CD4-positive, alpha-beta T cell treated with Interleukin-21 for 1 hour (primary cell): ENCODE data around the gene ALDOA.
"Not testable (repeated sequence)": the region's sequence is repeated elsewhere in the genome, so short reads cannot be mapped to it uniquely, and the experiment has no call there.

Experiments used
- DNase-seq: peaks from one replicate; pipeline ENCODE4 v3.0.0-alpha.2; 2020

ALDOA gene

DNA sequence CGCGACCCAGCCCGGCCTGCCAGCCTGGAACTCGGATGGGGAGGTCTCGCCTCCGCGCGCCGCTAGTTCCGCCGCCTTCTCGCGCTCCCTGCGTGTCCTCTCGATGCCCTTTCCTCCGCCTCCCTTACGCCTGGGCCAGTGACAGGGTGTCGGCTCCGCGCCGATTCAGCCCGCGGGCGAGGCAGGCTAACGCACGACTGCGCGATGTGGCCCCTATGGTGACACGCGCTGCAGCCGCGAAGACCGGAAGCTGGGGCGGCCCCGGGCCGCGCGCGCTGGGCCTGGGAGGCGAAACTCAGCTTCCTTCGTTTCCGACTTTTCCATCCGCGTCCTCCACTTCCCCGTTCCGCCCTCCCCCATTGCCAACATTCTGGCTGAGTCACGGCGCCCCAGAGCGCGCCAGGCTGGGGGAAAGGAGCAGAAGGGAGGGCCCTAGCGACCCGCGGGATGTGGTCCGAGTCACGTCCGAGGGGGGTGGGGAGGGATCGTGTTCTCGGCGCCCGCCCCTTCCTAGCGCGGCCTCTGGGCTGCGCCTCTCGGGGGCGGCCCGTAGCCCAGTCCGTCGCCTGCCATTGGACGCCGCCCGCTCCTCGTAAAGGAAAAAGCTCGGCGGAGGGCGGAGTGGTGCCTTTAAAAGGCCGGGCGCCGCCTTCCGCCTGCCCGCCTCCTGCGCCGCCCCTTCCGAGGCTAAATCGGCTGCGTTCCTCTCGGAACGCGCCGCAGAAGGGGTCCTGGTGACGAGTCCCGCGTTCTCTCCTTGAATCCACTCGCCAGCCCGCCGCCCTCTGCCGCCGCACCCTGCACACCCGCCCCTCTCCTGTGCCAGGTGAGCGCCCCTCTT, at the start of gene ALDOA:
ALDOA (plus strand) TSS at position 659 of the 841 bp plus-strand sequence. CDS start 1,138 bp downstream, outside the sequence.
- DNase-seq = peak; percentile 95

GRCh38 chr16:30016555-30017276, 48.8 kb upstream of the ALDOA start:
- DNase-seq = no peak

DNA sequence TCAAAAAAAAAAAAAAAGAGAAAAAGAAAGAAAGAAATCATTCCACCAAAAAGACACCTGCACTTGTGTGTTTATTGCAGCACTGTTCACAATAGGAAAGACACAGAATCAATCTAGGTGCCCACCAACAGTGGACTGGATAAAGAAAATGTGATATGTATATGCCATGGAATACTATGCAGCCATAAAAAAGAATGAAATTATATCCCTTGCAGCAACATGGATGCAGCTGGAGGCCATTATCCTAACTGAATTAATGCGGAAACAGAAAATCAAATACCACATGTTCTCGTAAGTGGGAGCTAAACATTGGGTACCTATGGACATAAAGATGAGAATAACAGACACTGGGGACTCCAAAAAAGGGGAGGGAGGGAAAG, 48.3 kb upstream of the ALDOA start:
- DNase-seq = no peak

GRCh38 chr16:30017937-30018336, 47.6 kb upstream of the ALDOA start:
- not testable (repeated sequence) for DNase-seq

- DNase-seq = no peak
Measured at GRCh38 chr16:30018731-30019158, 46.8 kb upstream of the ALDOA start.

GRCh38 chr16:30022887-30023286, 42.7 kb upstream of the ALDOA start, which contains the start of gene C16orf92:
TSS of gene C16orf92 (plus strand) at chr16:30023198. CDS start at chr16:30023341, 143 bp downstream.
- no peak for DNase-seq

DNA sequence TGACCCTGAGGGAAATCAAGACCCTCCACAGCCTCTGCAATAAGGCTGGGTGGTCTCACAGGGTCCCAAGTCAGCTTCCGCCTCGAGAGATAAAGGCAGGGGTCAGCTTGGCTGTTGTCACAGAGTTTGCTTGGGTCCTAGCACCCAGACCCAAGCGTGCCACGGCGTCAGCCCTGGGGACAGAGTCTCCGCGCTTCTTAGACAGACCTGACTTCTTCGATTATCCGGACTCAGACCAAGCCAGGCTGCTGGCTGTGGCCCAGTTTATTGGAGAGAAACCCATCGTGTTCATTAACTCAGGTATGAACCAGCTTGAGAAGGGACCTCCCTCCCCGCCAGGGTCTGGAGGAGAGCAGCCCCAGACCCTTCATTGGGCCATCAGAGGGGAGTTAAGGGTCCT, 42.0 kb upstream of the ALDOA start:
- DNase-seq = no peak

- no peak for DNase-seq
Measured at GRCh38 chr16:30024451-30024850, 41.1 kb upstream of the ALDOA start.

DNA sequence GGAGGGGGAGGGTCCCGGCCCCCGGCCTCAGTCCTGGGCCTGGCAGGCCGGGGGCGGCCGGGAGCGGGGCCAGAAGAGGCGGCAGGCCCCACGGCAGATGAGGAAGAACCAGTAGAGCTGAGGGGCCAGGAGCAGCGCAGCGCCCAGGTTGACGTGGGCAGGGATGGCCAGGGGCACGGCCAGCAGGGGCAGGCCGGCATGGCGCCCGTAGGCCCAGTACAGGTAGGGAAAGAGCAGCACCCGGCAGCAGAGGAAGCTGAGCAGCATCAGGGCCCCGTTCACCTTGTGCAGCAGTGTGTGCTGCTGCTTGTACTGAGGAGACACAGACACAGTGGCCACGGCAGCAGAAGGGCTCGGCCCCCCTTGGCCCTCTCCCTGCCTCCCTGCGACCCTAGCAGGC, 40.4 kb upstream of the ALDOA start:
- DNase-seq = no peak

DNA sequence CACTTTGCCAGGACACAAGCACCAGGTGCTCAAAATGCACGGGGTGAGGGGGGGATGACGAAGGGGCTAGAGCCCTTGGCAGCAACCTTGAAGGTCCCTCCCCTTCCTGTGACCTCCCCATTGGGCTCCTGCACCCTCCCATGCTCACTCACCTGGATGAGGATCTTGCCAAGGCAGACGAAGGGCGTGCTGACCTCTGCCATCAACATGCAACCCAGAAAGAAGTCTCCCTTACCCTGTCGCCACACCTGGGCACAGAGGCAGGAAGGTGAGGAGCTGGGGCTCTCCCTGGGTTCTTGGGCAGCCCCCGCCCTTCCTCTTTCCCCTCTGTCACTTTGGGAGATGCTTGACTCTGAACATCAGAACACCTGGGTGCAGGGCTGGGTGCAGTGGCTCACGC, 40.0 kb upstream of the ALDOA start:
- DNase-seq = no peak

GRCh38 chr16:30026449-30026848, 39.1 kb upstream of the ALDOA start:
- DNase-seq = no peak

- no peak for DNase-seq
Measured at GRCh38 chr16:30027588-30028437, 37.7 kb upstream of the ALDOA start.

DNA sequence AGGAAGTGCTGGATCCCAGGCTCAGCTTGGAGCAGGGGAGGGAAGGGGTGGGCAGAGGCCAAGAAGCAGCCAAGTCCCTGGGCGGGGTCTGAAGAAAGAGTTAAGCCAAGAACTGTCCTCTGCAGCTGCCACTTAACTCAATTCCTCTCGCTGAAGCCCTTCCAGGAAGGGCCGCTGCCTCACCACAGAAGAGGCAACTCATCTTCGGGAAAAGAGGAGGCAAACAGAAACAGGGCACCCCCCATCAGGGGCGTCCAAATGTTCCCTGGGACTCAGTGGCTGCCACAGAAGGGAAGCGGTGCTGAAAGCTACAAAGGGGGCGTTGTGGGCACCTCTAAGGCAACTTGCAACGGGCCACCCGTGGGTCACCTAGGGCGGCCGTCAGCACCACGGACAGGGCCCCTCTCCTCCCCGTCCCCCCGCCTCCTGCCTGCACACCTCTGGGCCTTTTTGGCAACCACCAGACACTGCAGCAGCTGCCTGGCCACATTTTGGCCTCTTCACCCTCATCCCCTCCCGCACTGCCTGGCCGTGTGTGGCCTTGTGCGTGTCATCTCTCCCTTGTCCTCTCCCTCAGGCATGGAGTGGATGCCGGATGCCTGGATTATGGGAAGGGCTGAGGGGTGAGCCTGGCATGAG, 37.0 kb upstream of the ALDOA start:
- no peak for DNase-seq

DNA sequence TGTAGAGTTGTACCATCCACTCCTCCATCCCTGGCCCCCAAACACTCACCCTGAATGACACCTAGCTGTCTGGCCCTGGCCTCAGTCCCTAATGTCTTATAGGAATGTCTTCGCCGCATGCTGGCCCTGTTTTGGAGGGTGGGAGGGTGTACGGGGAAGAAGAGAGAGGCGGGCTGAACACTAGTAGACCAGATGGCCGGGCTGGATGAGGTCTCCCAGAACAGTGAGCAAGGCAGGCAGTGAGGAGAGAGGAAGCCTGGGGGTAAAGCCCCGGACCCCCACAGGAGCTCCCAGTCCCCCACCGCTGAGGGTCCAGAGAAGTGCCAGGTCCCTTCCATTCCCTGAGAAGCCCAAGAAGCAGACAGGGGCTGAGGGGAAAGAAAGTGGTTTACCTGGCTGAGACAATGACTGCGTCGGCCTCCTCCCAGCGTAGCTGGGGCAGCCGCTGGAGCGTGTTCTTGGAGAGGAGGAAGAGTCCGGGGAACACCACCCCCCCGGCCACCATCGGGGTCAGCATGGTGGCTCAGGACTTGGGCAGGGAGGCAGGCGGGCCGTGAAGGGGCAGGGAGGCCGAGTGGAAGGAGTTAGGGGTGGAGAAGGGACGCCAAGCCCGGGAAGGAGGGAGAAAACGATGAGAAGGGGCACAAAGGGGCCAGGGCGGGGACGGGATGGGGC, 35.4 kb upstream of the ALDOA start:
- DNase-seq = no peak

GRCh38 chr16:30030841-30031413, 34.6 kb upstream of the ALDOA start, which contains the start of gene TLCD3B:
TSS of gene TLCD3B (minus strand) at chr16:30031271. CDS start at chr16:30030527, 744 bp downstream.
- no peak for DNase-seq

DNA sequence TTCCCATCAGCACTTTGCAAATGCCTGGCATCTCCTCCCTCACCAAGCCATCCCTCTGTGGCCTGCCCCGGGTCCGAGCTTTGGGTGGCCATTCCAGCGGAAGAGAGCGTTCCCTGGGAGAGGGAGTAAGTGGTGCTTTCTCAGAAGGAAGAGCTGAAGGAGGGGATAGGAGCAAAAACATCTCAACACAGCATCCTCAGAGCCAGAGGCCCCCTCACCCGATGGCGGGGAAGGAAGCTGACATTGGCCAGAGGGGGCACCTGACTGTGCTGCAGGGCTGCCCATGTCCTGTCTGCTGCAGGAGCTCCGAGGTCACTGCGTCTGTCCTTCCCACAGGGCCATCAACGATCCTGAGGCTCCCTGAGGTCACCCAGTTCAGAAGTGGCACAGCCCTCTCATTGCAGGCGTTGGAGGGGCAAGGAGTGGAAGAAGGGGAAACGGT, 34.1 kb upstream of the ALDOA start:
- no peak for DNase-seq

GRCh38 chr16:30032083-30032819, 33.3 kb upstream of the ALDOA start:
- peak; percentile 77 for DNase-seq

GRCh38 chr16:30033270-30033669, 32.3 kb upstream of the ALDOA start:
- DNase-seq = no peak

DNA sequence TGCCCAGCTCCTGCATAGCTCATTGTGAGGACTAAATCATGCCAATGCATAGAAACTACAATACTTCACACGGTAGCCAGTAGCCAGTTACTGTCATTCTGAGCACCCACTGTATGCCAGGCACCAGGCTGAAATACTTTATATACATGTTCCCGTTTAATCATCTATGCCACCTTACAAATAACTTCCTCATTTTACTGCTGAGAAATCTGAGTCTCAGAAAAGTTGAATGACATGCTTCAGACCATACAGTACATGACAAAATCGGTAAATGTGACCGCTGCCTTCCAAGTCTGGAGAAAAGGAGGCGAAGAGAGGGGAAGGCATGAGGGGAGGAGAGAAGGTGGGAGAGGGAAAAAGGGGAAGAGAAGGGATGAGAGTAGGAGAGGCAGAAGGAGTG, 25.3 kb upstream of the ALDOA start:
- no peak for DNase-seq

GRCh38 chr16:30040690-30041089, 24.9 kb upstream of the ALDOA start:
- not testable (repeated sequence) for DNase-seq

DNA sequence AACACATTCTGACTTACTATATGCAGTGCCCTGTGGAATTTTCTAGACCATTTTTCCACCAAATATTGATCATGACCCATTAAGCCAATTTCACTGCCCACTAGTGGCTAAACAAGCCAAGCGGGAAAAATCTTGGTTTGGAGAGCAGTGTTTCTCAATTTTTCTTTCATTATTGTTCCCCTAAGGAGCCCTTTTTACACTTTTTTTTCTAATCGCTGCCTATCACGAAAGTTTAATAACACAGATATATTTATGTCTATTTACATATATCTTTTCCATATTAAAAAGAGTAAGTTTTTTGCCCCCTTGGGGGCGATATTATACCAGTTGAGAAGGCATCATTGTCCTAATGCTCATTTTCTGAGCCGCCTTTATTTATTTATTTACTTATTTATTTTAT, 23.7 kb upstream of the ALDOA start:
- DNase-seq = peak; percentile 57
